Panc1 (cell line): ENCODE data around the gene KTN1.

Experiments used
- POLR2AphosphoS5 ChIP-seq: IDR thresholded peaks from 2 replicates; pipeline ENCODE4 v1.6.1; 2012; ENCODE audit warnings: mild to moderate bottlenecking, low read depth, low read length, moderate library complexity
- TF ChIP-seq, protein P1 (sequence below): fragments of 450-650 bp; IDR thresholded peaks from 2 replicates; pipeline ENCODE4 v1.5.1; 2017; ENCODE audit warnings: mild to moderate bottlenecking

DNA sequence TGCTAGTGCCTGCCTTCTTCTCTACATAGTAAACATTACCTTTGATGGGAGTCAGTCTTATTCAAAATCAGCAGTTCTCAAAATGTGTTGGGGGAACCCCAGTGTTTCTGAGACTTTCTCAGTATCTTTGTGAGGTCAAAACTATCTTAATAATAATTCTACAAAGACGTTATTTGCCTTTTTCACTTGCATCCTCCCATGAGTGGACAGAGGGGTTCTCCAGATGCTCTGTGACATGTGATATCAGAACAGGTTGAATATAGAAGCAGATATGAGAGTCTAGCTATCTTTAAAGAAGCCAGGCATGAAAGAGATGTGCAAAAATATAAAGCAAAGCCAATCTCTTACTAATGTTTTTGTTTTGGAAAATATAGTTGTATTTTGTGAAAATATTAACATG is 144.7 kb downstream of the KTN1 start:
- TF ChIP-seq, protein P1, sequence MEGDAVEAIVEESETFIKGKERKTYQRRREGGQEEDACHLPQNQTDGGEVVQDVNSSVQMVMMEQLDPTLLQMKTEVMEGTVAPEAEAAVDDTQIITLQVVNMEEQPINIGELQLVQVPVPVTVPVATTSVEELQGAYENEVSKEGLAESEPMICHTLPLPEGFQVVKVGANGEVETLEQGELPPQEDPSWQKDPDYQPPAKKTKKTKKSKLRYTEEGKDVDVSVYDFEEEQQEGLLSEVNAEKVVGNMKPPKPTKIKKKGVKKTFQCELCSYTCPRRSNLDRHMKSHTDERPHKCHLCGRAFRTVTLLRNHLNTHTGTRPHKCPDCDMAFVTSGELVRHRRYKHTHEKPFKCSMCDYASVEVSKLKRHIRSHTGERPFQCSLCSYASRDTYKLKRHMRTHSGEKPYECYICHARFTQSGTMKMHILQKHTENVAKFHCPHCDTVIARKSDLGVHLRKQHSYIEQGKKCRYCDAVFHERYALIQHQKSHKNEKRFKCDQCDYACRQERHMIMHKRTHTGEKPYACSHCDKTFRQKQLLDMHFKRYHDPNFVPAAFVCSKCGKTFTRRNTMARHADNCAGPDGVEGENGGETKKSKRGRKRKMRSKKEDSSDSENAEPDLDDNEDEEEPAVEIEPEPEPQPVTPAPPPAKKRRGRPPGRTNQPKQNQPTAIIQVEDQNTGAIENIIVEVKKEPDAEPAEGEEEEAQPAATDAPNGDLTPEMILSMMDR: no peak
- TF ChIP-seq POLR2AphosphoS5: no peak
